Breast epithelium (tissue), 3 donors: ENCODE data around the gene TBL3.

Source experiments
- POLR2AphosphoS5 ChIP-seq, 3 donors: sonication (generic); formaldehyde crosslinking; IDR thresholded peaks; one replicate each; pipeline ENCODE4 v1.6.1; 2017; ENCODE audit warnings: antibody characterized with exemption in 3 of 3
- TF ChIP-seq, protein P1 (sequence below), 3 donors: fragments of 450-650 bp; IDR thresholded peaks; one replicate each; pipeline ENCODE4 v1.5.1; 2016 to 2017; ENCODE audit warnings: antibody characterized with exemption in 3 of 3, mild to moderate bottlenecking in 3 of 3, moderate library complexity in 3 of 3

DNA sequence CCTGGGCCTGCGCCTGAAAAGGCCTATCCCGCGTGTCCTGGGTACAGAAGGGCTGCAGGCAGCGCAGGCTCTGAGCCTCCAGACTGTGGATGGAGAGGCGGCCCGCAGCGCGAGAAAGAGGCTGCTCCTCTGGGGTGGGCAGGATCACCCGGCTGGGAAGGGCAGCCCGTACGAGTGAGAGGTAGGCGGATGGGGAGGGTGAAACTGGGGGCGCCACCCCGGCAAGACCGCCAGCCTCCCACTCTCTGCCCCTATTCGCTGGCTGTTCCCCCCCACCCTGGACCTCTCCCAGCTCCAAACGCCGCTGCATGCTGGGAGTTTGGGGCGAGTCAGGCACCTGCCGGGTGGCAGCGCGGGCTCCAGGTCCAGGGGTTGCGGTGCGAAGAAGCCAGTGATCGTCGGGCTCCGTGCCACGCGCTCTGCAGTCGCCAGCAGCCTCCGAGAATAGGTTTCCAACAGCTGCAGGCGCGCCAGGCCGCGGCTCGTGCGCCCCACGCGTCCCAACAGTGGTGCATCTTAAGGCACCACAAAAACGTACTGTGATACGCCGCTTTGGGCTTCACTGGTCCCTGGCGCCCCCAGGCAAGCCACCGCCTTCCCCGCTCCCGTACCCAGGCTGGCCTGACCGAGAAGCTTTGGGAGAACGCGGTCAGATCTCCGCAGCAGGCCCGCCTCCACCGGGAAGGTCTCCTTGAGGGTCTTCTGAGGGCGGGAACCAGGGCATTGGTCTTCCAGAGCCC, 8.3 kb downstream of the TBL3 start:
- no peak for TF ChIP-seq POLR2AphosphoS5 (IDR thresholded peaks at IDR 0.05)
- TF ChIP-seq, protein P1, sequence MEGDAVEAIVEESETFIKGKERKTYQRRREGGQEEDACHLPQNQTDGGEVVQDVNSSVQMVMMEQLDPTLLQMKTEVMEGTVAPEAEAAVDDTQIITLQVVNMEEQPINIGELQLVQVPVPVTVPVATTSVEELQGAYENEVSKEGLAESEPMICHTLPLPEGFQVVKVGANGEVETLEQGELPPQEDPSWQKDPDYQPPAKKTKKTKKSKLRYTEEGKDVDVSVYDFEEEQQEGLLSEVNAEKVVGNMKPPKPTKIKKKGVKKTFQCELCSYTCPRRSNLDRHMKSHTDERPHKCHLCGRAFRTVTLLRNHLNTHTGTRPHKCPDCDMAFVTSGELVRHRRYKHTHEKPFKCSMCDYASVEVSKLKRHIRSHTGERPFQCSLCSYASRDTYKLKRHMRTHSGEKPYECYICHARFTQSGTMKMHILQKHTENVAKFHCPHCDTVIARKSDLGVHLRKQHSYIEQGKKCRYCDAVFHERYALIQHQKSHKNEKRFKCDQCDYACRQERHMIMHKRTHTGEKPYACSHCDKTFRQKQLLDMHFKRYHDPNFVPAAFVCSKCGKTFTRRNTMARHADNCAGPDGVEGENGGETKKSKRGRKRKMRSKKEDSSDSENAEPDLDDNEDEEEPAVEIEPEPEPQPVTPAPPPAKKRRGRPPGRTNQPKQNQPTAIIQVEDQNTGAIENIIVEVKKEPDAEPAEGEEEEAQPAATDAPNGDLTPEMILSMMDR (IDR thresholded peaks at IDR 0.05), result no peak
